NCI-H187 treated with DMSO at 0.1 percent for 48 hours (cell line): ENCODE data around the gene GPAM.
"Not testable (repeated sequence)": the region's sequence is repeated elsewhere in the genome, so short reads cannot be mapped to it uniquely, and the experiment has no call there.

Source experiments
- DNase-seq: peaks from one replicate; lab custom pipeline; 2025; lab: John Stamatoyannopoulos, UW

Gene GPAM, protein sequence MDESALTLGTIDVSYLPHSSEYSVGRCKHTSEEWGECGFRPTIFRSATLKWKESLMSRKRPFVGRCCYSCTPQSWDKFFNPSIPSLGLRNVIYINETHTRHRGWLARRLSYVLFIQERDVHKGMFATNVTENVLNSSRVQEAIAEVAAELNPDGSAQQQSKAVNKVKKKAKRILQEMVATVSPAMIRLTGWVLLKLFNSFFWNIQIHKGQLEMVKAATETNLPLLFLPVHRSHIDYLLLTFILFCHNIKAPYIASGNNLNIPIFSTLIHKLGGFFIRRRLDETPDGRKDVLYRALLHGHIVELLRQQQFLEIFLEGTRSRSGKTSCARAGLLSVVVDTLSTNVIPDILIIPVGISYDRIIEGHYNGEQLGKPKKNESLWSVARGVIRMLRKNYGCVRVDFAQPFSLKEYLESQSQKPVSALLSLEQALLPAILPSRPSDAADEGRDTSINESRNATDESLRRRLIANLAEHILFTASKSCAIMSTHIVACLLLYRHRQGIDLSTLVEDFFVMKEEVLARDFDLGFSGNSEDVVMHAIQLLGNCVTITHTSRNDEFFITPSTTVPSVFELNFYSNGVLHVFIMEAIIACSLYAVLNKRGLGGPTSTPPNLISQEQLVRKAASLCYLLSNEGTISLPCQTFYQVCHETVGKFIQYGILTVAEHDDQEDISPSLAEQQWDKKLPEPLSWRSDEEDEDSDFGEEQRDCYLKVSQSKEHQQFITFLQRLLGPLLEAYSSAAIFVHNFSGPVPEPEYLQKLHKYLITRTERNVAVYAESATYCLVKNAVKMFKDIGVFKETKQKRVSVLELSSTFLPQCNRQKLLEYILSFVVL

DNA sequence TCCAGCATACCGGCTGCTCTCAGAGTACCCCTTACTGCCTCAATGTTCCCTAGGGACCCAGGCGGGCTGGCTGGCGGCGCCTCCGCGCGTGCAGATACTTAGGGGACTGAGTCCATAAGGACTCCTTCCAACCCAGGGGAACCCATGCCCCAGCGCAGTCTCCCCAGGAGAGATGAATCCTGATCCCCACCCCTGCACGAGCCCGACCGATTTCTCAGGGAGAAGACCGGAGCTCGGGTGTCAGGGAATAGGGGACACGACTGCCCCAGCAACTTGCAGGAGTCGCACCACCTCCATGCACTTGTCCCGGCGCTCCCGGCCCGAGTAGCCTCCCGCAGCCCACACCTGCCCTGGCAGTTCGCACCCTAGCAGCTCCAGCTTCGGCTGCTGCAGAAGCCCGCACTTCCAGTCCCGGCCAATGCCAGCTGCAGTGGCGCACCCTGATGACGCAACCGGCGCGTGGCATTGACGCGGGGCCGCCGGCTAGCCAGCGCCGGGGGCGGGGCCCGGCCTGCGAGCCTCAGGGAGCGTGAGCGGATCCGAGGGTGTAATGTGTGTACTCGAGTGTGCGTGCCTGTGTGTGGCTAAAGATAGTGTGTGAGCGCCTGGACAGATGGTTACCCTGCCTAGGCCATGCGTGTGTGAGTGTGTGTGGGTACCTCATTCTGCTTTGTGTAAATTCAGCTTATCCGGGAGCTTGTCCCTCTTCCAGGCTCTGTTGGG, at the start of gene GPAM:
Gene GPAM (minus strand): TSS at position 437 of the 723 bp plus-strand sequence. CDS start 1,981 bp downstream, outside the sequence.
- DNase-seq: no peak

DNA sequence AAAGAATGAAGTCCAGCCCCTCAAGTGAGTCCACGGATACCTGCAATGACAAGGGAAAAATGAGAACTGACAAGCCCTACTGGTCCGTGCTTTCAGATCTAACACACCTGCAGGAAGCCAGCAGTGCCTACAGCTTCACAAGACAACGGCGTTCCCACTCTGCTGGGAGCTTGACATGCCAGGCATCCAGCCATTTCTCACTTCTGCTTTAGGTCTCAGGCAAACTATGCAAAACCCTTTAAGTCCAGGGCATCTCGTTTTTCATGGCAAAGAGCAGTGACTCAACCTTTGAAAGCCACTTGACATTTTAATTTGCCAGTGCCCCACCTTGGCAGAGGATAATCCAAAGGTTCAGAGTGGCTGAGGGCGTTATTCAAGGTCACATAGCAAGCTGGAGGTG, 49.1 kb upstream of the GPAM start:
- DNase-seq: no peak

DNA sequence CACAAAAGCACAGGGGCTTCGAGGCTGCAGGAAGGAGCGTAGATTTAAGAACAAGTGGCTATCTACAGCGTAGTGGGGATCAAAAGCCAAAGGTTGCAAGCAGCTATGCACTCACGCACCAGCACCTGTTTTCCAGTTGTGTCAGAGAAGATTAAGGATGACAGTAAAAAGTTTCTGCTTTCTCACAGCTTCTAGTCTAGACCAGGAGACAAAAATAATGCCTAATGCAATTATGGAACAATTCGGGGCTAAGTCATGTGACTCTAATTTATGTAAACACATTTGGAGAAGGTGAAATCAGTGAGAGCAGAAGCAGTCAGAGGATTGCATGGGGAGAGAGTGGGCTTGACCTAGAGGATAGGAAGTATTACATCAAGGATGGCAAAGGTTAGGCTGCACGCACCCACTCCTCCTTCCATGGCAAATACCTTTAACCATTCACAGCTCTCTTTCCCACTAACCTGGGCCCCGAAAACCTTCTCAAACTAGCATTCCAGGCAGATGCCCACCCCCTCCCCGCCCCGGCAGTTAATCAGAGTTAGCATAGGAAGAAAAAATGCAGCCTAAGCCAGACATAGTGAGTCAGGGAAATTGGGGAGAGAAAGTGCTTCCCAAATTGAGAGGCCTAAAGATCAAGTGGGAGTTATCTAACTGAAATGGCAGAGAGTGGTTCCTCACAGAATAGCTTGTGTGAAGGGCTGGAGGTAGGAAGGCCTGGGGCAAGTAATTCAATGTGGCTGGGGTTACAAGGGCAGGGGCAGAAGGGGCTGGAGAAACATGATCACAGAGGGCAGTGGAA, 48.2 kb upstream of the GPAM start:
- DNase-seq: no peak

DNA sequence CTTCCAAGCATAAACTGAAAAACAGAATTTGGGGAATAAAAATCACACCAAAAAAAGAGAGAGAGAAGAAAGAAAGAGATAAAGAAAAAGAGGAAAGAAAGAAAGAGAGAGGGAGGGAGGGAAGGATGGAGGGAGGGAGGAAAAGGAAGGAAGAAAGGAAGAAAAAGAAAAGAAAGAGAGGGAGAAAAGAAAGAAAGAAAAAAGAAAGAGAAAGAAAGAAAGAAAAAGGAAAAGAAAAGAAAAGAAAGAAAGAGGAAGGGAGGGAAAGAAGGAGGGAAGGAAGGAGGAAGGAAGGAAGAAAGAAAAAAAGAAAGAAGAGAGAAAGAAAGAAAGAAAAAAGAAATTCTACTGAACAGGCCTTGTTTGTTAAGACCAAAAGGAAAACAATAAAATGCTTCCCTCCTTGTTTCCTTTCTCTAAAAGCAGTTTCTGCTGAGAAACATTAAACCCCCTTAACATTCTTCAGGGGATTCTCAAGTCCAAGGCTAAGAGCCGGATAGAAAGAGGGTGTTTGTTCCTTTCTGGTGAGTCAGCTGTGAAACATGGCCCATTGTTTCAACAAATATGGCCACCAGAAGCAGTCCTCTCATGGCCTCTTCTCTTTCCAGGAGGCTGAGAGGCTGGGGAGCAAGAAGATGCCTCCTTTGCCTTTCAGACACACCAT, 46.9 kb upstream of the GPAM start:
- DNase-seq: no peak

DNA sequence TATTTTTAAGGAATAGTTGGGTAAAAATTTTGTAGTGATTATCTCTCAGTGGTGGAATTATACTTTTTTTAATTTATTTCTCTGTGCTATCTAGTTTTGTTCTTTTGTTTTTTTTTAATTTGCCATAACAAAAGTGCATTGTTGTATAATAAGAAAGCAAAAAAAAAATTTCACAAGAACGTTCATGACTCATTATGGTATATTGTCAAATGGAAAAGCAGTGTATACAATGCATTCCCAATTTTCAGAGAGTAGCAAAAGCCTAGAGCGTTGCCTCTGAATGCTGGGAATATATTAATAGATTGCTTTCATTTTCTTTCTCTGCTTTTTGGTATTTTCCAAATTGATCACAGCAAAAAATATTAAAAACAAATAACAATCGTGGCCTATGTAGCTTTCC, 46.3 kb upstream of the GPAM start:
- DNase-seq: no peak

DNA sequence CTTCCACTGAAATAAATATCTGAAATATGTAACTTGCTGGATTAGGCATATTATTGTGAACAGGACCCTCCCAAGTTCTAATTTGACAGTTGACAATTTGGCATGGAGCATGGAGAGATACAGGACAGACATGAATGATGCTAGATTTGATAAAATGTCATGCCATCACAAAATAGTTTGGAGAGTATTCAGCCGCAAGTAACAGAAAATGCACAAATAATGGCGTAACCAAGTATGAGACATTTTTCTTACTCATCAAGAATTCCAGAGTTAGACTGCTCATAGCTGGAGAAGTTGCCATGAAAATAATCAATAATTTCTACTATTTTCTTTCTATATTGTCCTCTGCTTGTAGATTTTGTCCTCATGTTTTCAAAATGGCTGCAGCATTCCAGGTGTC, 45.5 kb upstream of the GPAM start:
- DNase-seq: no peak

DNA sequence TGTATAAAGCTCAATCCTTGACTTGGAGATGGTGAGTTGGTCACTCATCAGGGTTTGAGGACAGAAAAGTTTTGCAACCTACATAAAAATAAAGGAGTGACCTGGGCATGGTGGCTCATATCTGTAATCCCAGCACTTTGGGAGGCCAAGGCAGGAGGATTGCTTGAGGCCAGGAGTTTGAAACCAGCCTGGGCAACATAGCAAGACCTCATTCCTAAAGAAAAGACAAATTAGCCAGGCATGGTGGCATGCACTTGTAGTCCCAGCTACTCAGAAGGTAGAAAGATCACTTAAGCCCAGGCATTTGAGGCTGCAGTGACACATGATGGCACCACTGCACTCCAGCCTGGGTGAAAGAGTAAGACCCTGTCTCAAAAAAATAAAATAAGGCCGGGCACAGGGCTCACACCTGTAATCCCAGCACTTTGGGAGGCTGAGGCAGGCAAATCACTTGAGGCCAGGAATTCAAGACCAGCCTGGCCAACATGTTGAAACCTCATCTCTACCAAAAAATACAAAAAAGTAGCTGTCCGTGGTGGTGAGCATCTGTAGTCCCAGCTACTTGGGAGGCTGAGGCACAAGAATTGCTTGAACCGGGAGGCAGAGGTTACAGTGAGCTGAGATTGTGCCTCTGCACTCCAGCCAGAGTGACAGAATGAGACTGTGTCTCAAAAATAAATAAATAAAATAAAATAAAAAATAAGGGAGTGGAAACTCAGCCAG, 45.0 kb upstream of the GPAM start:
- DNase-seq: not testable (repeated sequence)

DNA sequence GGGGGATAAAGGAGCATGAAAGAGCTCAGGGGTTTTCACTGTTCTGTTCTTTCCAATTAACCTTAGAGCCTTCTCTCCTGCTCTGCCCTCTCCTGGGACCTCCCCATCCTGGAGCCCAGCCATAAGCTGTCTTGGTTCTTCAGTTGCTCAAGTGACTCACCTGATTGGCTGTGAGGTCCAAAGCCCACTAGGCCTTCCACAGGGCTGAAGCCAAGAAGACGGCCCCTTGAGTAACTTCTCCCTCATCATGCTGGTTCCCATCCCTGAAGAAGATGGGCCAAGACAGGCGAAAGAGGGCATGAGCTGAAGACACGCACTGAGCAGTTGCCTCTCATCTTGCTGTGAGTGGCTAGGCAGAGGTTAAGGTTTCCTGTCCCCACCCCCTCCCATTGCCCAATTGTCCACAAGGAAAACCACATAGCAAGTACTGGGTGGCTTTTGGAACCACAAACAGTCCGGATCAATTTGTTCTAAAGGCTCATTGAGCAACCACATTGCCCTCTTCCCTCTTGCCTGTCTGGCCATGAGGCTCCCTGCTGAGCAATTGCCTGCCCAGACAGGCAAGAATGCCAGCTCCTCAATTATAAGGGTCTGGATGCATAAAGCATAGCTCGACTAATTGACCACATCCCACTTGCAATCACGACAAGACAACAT, 43.9 kb upstream of the GPAM start:
- no peak for DNase-seq

DNA sequence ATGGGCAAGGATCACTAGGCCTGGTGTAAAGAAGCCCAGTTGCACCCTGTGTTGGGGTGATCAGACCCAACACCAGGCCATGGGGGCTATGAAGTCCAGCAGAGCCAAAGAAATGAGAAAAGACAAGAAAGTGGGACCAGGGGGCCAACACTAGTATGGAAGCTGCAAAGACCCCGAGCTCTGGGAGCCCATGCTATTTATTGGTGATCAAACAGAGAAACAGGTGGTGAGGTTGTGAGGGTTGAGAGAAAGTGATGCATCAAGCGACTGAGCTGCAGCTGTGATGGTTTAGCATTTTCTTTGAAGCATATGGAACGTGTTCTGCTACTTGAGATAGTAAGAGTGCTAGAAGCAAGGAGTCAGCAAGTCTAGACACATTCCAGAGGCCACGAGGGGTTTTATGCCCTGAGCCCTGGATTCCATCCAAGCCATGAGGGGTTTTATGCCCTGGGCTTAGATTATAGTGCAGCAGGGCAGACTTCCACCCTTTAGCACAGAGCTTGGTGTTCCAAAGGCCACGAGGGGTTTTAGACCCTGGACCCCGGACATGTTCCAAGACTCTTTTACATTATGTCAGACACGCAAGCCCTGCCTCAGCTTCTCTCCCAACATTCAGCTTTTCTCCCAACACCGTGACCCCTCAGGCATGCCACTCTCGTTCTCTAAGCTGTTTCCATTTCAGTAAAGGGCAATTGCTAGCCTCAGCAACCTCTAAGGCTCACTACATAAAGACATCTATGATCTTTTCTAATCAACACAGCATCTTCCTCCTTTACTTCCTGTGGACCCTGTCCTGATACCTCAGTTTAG, 43.1 kb upstream of the GPAM start:
- DNase-seq: no peak

DNA sequence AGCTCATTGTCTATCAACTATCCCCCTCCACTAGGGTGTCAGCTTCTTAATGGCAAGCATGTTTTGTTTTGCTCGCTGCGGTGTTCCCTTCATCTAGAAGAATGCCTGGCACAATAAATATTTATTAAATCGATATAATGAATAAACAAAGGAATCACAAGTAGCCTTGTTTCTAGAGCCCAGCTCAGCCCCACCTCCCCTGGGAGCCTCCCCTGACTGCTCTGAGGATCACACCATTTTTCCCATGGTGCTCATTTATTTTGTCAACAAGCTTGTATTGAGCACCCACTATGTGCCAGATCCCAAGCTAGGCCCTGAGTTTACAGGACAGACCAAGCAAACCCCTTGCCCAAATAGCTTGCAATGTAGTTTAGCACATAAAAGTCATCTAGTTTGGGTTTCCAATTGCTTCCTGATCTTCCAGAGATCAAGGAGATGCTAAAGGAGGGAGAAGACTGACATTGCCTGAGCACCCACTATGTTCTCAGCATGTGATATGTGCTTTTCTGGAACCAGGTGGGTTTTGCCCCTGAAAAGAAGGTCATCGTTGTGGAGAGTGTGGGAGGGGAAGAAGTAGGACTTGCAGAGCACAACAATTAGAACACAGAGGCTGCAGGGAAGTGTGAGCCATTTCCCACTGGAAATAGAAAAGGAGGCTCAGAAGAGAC, 42.3 kb upstream of the GPAM start:
- DNase-seq: no peak

DNA sequence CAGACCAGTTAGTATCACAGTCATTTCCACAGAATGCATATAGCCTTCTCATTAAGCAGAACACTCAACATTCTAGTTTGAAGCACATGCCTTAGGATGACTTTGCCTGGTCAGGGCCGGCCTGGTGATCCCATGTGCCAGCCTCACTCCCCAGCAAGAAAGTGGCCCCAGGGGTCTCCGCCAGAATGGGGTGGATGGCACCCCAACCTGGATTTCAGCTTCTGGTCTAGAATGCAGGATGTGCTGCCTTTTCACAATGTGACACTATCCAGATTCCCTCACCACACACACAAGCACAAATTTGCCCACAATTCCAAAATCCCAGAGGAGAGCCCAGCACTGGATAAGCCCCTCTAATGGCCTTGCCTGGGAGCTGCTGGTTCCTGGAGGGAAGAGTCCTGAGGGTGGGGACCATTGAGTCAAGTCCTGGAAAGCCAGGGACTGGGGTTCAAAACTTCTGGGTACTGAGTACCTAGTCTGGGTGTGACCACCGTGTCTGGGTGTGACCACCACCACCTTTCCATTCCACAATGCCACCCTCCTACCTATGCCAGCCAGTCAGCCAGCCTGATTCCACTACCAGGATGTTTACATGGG, 41.5 kb upstream of the GPAM start:
- DNase-seq: no peak

DNA sequence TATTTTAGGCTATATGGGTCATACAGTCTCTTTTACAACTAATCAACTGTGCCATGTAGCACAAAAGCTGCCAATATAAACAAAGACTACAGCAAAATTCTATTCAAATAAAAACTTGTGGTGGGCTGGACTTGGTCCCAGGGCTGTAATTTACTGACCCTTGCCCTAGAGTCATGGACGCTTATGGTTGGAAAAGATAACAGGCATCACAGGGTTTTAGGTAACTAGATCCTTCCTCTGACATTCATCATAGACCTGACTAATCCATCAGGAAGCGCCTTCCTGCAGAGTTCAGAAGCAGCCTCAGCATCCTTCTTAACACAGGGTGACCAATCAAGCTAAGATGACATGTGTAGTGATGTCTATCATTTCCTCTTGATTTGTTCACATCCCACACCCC, 40.2 kb upstream of the GPAM start:
- DNase-seq: no peak

DNA sequence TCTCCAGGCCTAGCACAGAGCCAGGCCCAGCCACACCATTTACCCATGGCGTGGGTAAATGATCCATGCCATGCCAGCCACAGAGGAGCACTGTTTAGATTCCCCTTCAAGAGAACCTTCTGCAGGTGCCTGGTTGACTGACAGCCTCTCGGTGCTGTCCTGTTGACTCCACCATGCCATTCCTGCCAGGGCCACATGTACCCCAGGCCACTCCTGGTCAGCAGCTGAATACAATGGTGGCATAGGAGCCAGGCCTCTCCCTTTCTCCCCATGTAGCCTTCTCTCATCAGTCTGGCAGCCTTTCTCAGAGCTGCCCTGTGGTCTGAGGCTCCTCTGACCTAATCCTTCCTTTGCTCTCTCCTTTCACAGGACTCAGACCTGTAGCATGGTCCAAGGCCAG, 39.2 kb upstream of the GPAM start:
- DNase-seq: no peak

DNA sequence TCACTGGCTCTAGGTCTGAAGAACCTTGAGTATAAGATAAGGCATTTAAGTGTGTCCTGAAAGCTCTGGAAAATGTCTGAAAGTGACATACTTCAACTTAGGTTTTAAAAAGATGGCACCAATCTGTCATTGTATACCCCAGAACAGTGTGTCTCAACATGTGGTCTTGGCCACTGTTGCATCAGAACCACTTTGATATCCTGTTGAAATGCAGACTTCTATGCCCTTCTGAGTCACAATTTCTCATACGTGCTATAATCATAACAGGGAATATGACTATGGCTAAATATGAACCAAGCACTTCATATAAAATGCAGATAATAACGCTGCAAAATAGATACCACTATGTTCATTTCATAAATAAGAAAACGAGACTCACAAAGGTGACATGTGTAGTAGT, 38.0 kb upstream of the GPAM start:
- DNase-seq: no peak

DNA sequence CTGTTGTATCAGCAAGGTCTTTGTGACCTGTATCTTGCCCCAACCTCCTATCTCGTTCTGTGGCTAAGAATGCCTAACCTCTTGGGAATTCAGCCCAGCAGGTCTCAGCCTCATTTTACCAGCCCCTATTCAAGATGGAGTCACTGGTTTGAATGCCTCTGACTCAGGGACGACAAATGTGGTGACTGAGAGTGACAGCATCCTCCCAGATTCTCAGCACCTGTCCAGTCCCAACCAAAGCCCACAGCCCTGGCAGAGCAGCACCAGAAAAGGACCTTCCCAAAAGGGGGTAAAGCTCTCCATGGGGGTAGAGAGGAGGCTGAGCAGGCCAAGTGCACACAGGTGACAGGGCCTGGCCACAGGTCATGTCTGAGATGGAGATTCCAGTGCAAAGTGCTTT, 35.4 kb upstream of the GPAM start:
- DNase-seq: no peak

DNA sequence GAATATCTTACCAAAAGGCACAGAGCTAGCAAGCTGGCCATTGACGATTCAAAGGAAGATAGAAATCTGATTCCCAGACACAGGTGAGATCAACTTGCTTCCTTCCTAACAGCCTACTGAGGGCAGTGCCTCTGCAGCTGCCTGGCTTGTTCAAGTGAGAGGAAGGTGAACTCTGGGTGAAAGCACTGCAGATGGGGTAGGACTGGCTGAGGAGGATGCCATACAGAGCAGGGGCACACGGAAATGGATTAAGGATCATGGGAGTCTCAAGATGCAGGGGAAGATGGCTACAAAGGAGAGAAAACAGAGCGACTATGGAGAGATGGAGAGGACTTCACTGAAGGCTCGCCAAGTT, 34.4 kb upstream of the GPAM start:
- no peak for DNase-seq

DNA sequence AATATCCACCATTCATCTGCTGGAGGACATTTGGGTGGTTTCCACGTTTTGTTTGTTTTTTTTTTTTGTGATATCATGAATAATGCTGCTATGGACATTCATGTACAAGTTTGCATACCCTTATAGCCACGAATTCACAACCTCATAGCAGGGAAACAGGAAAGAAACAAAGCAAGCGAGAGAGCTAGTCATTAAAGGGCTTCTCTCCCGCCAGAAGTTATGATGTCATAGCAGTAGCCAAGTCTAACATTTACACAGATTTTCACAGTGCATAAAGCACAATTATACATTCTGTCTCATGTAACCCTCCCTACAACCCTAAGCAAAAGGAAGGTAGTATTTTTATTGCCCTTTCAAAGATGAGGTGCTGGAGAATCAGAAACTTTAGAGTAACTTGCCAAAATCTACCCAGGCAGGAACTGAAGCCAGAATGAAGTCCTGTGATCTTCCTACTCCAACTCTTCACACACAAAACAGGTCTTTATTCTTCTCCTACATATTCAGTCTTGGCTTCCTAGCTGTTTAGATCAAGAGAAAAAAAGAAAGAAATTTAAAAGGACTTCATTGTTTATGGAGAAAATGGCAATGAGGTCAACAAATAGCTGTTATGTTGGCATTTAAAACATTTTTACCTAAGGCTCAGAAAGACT, 33.9 kb upstream of the GPAM start:
- DNase-seq: no peak

DNA sequence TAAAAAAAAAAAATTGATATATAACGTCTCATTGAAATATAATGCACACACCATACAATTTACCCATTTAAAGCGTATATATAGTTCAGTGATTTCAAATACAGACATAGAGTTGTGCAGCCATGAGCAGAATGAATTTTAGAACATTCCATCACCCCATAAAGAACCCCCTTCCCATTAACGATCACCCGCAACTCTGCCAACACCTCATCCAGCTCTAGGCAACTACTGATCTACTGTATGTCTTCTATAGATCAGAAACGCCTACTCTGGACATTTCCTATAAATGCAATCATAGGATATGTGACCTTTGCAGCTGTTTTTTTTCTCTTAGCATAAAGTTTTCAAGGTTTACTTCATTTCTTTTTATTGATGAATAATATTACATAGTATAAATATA, 33.4 kb upstream of the GPAM start:
- no peak for DNase-seq
